ENCODE data around the gene ADGRB3. TPM values are rescaled to one million over a fixed set of nuclear protein-coding genes. Genes with fewer than 3 reads are reported as not detected.

Gene ADGRB3
- total RNA-seq, 1 experiment from 2014 or later = not detected

DNA sequence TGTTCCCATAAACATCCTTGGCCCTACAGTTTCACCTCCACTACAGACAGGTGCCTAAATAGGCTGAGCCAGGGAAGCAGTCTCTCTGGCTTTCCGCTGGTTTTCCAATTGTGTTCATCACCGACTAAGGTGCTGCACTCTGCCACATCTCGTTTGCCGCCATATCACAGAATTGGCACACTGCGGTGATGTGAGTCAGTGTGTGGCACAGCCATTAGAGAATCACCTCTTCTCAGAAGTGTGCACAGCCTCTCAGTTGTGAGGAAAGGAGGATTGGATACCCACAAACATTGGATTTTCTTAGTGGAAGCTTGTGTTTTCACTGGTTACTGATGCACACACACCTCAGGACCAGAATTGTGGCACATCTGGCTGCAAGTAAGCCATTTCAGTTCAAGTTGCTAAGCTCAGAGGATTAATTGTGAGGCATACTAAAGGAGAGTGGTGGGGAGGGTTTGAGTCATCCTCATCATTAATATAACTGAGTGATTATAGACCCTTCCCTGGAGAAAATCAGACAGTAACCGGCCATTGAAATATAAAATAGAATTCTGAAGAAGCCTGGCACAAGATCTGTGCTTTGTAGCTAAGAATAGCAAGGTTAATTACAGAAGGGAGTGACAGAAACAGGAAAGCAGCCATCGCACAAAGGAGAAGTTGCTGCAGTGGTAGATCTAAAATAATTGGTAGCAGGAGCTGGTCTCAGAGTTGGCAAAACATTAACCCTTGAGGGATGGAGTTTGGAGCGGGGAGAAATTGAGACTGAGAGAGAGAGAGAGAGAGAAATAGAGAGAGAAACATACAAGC is 654.8 kb downstream of the ADGRB3 start:
- no peak overlapping the region for H3K27ac ChIP-seq (ENCODE audit: low read length)
- H3K4me2 ChIP-seq (ENCODE audit: low read depth, low read length, poor library complexity, severe bottlenecking) = no peak overlapping the region
- H3K4me1 ChIP-seq (ENCODE audit: low read length) = no peaks in the 10 kb centered on the region
- no peaks in the 10 kb centered on the region for H3K9me3 ChIP-seq (ENCODE audit: low read length)
- no peaks in the 10 kb centered on the region for H3K27me3 ChIP-seq (ENCODE audit: low read length)
- H2AFZ ChIP-seq (ENCODE audit: low read length) = no peak overlapping the region
- H3K79me2 ChIP-seq (ENCODE audit: low read length) = no peaks in the 10 kb centered on the region
- H3K9ac ChIP-seq (ENCODE audit: low read length) = no peak overlapping the region
- no peaks in the 10 kb centered on the region for H4K20me1 ChIP-seq (ENCODE audit: insufficient read depth, low read depth, low read length)
- H3K36me3 ChIP-seq (ENCODE audit: insufficient read depth, low read length) = no peaks in the 10 kb centered on the region
- H3K9me2 ChIP-seq (replicated peaks; ENCODE audit: insufficient read depth, low read length) = no peaks in the 10 kb centered on the region
- no peak overlapping the region for H3K4me3 ChIP-seq (ENCODE audit: low read length)
- DNase-seq = no peak

DNA sequence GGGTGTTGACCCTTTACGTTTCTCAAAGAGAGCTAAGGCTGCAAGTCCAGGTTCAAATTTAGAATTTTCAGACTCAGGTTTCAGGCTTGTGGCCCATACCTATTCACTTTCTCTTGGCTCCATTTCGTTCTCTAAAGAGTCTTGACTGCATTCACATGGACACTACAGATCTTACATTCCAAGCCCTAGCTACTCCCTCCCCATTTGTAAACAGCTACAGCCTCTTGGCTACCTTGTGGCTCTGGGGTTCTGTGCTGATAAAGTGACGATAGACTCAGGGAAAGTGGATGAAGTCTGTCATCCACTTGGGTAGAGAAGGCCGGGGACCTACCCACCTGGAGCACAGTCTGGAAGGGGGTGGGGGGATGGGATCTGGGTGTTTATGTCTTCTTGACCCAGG is 658.4 kb downstream of the ADGRB3 start:
- Histone ChIP-seq H3K36me3 (ENCODE audit: insufficient read depth, low read length) (no peaks in the 10 kb centered on the region), H3K9me2 (replicated peaks; ENCODE audit: insufficient read depth, low read length) (no peaks in the 10 kb centered on the region), H4K20me1 (ENCODE audit: insufficient read depth, low read depth, low read length) (no peaks in the 10 kb centered on the region), H3K4me1 (ENCODE audit: low read length) (no peaks in the 10 kb centered on the region), H3K27me3 (ENCODE audit: low read length) (no peaks in the 10 kb centered on the region), H3K79me2 (ENCODE audit: low read length) (no peaks in the 10 kb centered on the region), H3K4me2 (ENCODE audit: low read depth, low read length, poor library complexity, severe bottlenecking) (no peak overlapping the region), H2AFZ (ENCODE audit: low read length) (no peak overlapping the region), H3K27ac (ENCODE audit: low read length) (no peak overlapping the region), H3K4me3 (ENCODE audit: low read length) (no peak overlapping the region), H3K9ac (ENCODE audit: low read length) (no peak overlapping the region), H3K9me3 (ENCODE audit: low read length) (no peaks in the 10 kb centered on the region)
- no peak for DNase-seq

- Histone ChIP-seq H3K4me1 (ENCODE audit: low read length) (no peaks in the 10 kb centered on the region), H3K27ac (ENCODE audit: low read length) (no peak overlapping the region), H2AFZ (ENCODE audit: low read length) (no peak overlapping the region), H4K20me1 (ENCODE audit: insufficient read depth, low read depth, low read length) (no peaks in the 10 kb centered on the region), H3K4me3 (ENCODE audit: low read length) (no peak overlapping the region), H3K27me3 (ENCODE audit: low read length) (no peaks in the 10 kb centered on the region), H3K9me2 (replicated peaks; ENCODE audit: insufficient read depth, low read length) (no peaks in the 10 kb centered on the region), H3K9me3 (ENCODE audit: low read length) (no peaks in the 10 kb centered on the region), H3K4me2 (ENCODE audit: low read depth, low read length, poor library complexity, severe bottlenecking) (no peak overlapping the region), H3K9ac (ENCODE audit: low read length) (no peak overlapping the region), H3K36me3 (ENCODE audit: insufficient read depth, low read length) (no peaks in the 10 kb centered on the region), H3K79me2 (ENCODE audit: low read length) (no peaks in the 10 kb centered on the region)
- no peak for DNase-seq
Measured at GRCh38 chr6:69294407-69294806, 659.3 kb downstream of the ADGRB3 start.

DNA sequence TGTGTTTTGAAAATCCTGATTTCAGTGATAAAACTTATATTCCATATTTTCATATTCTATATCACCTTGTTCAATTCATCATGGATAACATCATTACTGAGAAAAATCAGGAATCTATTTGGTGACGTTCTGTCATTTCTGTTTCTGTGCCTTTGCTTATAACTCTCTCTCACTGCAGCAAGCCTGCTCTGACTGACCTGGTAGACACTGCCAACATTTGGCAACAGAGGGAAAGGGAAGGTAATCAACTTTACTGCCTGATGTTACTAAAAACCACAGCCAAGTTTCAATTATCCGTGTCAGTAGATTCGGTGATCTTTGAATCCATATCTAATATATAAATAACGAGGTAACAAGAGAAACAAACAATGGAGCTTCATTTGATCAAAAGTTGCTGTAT is 659.8 kb downstream of the ADGRB3 start:
- Histone ChIP-seq H2AFZ (ENCODE audit: low read length) (no peak overlapping the region), H3K27ac (ENCODE audit: low read length) (no peak overlapping the region), H3K4me2 (ENCODE audit: low read depth, low read length, poor library complexity, severe bottlenecking) (no peak overlapping the region), H3K27me3 (ENCODE audit: low read length) (no peaks in the 10 kb centered on the region), H3K9me3 (ENCODE audit: low read length) (no peaks in the 10 kb centered on the region), H3K4me1 (ENCODE audit: low read length) (no peaks in the 10 kb centered on the region), H3K9ac (ENCODE audit: low read length) (no peak overlapping the region), H3K4me3 (ENCODE audit: low read length) (no peak overlapping the region), H4K20me1 (ENCODE audit: insufficient read depth, low read depth, low read length) (no peaks in the 10 kb centered on the region), H3K36me3 (ENCODE audit: insufficient read depth, low read length) (no peaks in the 10 kb centered on the region), H3K79me2 (ENCODE audit: low read length) (no peaks in the 10 kb centered on the region), H3K9me2 (replicated peaks; ENCODE audit: insufficient read depth, low read length) (no peaks in the 10 kb centered on the region)
- no peak for DNase-seq

DNA sequence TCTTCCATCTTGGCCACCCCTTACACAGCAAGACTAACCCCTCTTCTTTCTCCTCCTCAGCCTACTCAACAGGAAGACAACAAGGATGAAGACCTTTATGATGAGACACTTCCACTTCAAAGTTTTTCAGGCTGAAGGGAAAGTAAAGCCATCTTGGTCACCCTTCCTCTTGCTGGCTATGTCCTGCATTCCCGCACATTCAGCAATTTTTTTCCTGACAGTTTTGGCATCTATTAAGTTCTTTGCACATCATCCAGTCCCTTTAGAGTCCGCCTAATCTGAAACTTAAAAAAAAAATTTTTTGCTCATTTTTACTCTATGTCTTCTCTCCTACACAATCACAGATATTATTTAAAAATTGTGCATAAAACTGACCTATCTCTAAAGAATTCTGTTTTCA is 668.3 kb downstream of the ADGRB3 start:
- Histone ChIP-seq H3K27me3 (ENCODE audit: low read length) (no peaks in the 10 kb centered on the region), H3K4me1 (ENCODE audit: low read length) (no peaks in the 10 kb centered on the region), H3K4me2 (ENCODE audit: low read depth, low read length, poor library complexity, severe bottlenecking) (no peak overlapping the region), H3K4me3 (ENCODE audit: low read length) (no peak overlapping the region), H3K9ac (ENCODE audit: low read length) (no peak overlapping the region), H4K20me1 (ENCODE audit: insufficient read depth, low read depth, low read length) (no peaks in the 10 kb centered on the region), H3K79me2 (ENCODE audit: low read length) (no peaks in the 10 kb centered on the region), H3K36me3 (ENCODE audit: insufficient read depth, low read length) (no peaks in the 10 kb centered on the region), H2AFZ (ENCODE audit: low read length) (no peak overlapping the region), H3K9me2 (replicated peaks; ENCODE audit: insufficient read depth, low read length) (no peaks in the 10 kb centered on the region), H3K9me3 (ENCODE audit: low read length) (no peaks in the 10 kb centered on the region), H3K27ac (ENCODE audit: low read length) (no peak overlapping the region)
- DNase-seq = no peak

GRCh38 chr6:69305456-69305855 is 670.4 kb downstream of the ADGRB3 start:
- H3K27ac ChIP-seq (ENCODE audit: low read length) = no peak overlapping the region
- DNase-seq = no peak
- H3K4me1 ChIP-seq (ENCODE audit: low read length) = no peaks in the 10 kb centered on the region

GRCh38 chr6:69308584-69308983 is 673.5 kb downstream of the ADGRB3 start:
- Histone ChIP-seq H3K4me3 (ENCODE audit: low read length) (no peak overlapping the region), H2AFZ (ENCODE audit: low read length) (no peak overlapping the region), H3K4me2 (ENCODE audit: low read depth, low read length, poor library complexity, severe bottlenecking) (no peak overlapping the region), H3K27me3 (ENCODE audit: low read length) (no peaks in the 10 kb centered on the region), H3K9me3 (ENCODE audit: low read length) (no peaks in the 10 kb centered on the region), H3K9me2 (replicated peaks; ENCODE audit: insufficient read depth, low read length) (no peaks in the 10 kb centered on the region), H3K27ac (ENCODE audit: low read length) (no peak overlapping the region), H3K36me3 (ENCODE audit: insufficient read depth, low read length) (no peaks in the 10 kb centered on the region), H4K20me1 (ENCODE audit: insufficient read depth, low read depth, low read length) (no peaks in the 10 kb centered on the region), H3K9ac (ENCODE audit: low read length) (no peak overlapping the region), H3K79me2 (ENCODE audit: low read length) (no peaks in the 10 kb centered on the region), H3K4me1 (ENCODE audit: low read length) (no peaks in the 10 kb centered on the region)
- no peak for DNase-seq

More at GRCh38 chr6:69305456-69305855, 670.4 kb downstream of the ADGRB3 start:
- no peaks in the 10 kb centered on the region for H3K79me2 ChIP-seq (ENCODE audit: low read length)
- H3K4me3 ChIP-seq (ENCODE audit: low read length) = no peak overlapping the region
- no peaks in the 10 kb centered on the region for H3K36me3 ChIP-seq (ENCODE audit: insufficient read depth, low read length)
- no peak overlapping the region for H2AFZ ChIP-seq (ENCODE audit: low read length)
- H3K9ac ChIP-seq (ENCODE audit: low read length) = no peak overlapping the region
- no peaks in the 10 kb centered on the region for H3K9me3 ChIP-seq (ENCODE audit: low read length)
- no peaks in the 10 kb centered on the region for H4K20me1 ChIP-seq (ENCODE audit: insufficient read depth, low read depth, low read length)
- no peak overlapping the region for H3K4me2 ChIP-seq (ENCODE audit: low read depth, low read length, poor library complexity, severe bottlenecking)
- H3K9me2 ChIP-seq (replicated peaks; ENCODE audit: insufficient read depth, low read length) = no peaks in the 10 kb centered on the region
- H3K27me3 ChIP-seq (ENCODE audit: low read length) = no peaks in the 10 kb centered on the region

DNA sequence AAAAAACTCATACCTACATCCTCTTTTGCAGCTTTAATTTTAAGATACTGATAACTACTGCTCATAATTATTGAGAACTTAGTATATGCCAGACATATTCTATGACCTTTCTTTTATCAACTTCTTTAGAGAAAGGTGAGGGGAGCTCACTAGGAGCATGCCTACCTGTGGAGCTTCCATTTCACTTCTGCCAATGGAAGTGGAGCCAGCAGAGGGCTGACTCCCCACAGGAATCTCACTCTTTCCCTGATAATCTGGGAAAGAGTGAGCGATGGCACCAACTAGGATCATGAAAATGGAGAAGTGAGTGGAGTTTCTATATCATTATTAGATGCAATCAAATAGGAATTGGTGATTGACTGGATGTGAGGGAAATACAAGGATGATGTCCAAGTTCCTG is 676.8 kb downstream of the ADGRB3 start:
- no peaks in the 10 kb centered on the region for H3K9me2 ChIP-seq (replicated peaks; ENCODE audit: insufficient read depth, low read length)

More for the DNA sequence above, 676.8 kb downstream of the ADGRB3 start:
- no peaks in the 10 kb centered on the region for H3K27me3 ChIP-seq (ENCODE audit: low read length)
- no peaks in the 10 kb centered on the region for H4K20me1 ChIP-seq (ENCODE audit: insufficient read depth, low read depth, low read length)
- H3K79me2 ChIP-seq (ENCODE audit: low read length) = no peaks in the 10 kb centered on the region
- H3K9me3 ChIP-seq (ENCODE audit: low read length) = no peaks in the 10 kb centered on the region
- H3K36me3 ChIP-seq (ENCODE audit: insufficient read depth, low read length) = no peaks in the 10 kb centered on the region
- no peak overlapping the region for H3K4me2 ChIP-seq (ENCODE audit: low read depth, low read length, poor library complexity, severe bottlenecking)
- H3K27ac ChIP-seq (ENCODE audit: low read length) = no peak overlapping the region
- H3K4me1 ChIP-seq (ENCODE audit: low read length) = no peaks in the 10 kb centered on the region
- no peak overlapping the region for H3K9ac ChIP-seq (ENCODE audit: low read length)
- H2AFZ ChIP-seq (ENCODE audit: low read length) = no peak overlapping the region
- H3K4me3 ChIP-seq (ENCODE audit: low read length) = no peak overlapping the region
- no peak for DNase-seq
